Mesodermal cell (in vitro differentiated cells): ENCODE results near the gene GCAT.

Experiments
- H3K27ac ChIP-seq: 2 replicates; pipeline ENCODE4 v1.7.0; 2013; ENCODE audit warnings: mild to moderate bottlenecking, low read depth, low read length, moderate library complexity; ENCODE audit not compliant: severe bottlenecking
- H3K36me3 ChIP-seq: 2 replicates; pipeline ENCODE4 v1.7.1; 2013; ENCODE audit warnings: mild to moderate bottlenecking, low read length, moderate library complexity; ENCODE audit not compliant: control insufficient read depth, insufficient read depth
- H3K4me1 ChIP-seq: one replicate; pipeline ENCODE4 v1.7.1; 2013; ENCODE audit warnings: mild to moderate bottlenecking, low read length; ENCODE audit not compliant: insufficient read depth, control insufficient read depth, poor library complexity, severe bottlenecking
- H3K4me3 ChIP-seq: 2 replicates; pipeline ENCODE4 v1.7.0; 2013; ENCODE audit warnings: low read length, control low read depth, mild to moderate bottlenecking; ENCODE audit not compliant: insufficient read depth, poor library complexity, severe bottlenecking; ENCODE audit errors: extremely low read depth
- H3K9me3 ChIP-seq: 2 replicates; pipeline ENCODE4 v1.7.1; 2013; ENCODE audit warnings: mild to moderate bottlenecking, low read length, moderate library complexity; ENCODE audit not compliant: control insufficient read depth
- WGBS, 2 experiments: methylation state at CpG; one replicate each; pipeline ENCODE4 v1.1.5; 2013; ENCODE audit warnings: missing lambda C conversion rate in 2 of 2; ENCODE audit not compliant: insufficient coverage in 2 of 2; 5-methylcytosine and 5-hydroxymethylcytosine counted together

GCAT gene

GRCh38 chr22:37768273-37768672 lies 39.5 kb upstream of the GCAT start:
- H3K36me3 ChIP-seq: peaks cover 70% of the 10 kb centered on the region
- H3K4me1 ChIP-seq: no peaks in the 10 kb centered on the region
- WGBS, 2 experiments: 100% methylated on average over 3 of the region's 3 CpGs

GRCh38 chr22:37769056-37769455 lies 38.7 kb upstream of the GCAT start:
- Histone ChIP-seq H3K4me3 (no peak overlapping the region), H3K9me3 (no peaks in the 10 kb centered on the region), H3K4me1 (no peaks in the 10 kb centered on the region), H3K36me3 (peaks cover 71% of the 10 kb centered on the region), H3K27ac (no peak overlapping the region)
- WGBS, 2 experiments: 96 to 99% methylated on average over 22 to 24 of the region's 24 CpGs

More at GRCh38 chr22:37768273-37768672, 39.5 kb upstream of the GCAT start:
- Histone ChIP-seq H3K27ac (no peak overlapping the region), H3K9me3 (no peaks in the 10 kb centered on the region), H3K4me3 (no peak overlapping the region)

GRCh38 chr22:37771081-37771480 lies 36.7 kb upstream of the GCAT start:
- 71 to 94% methylated on average over 3 to 4 of the region's 4 CpGs for WGBS, 2 experiments
- Histone ChIP-seq H3K4me3 (no peak overlapping the region), H3K36me3 (peaks cover 61% of the 10 kb centered on the region), H3K9me3 (no peaks in the 10 kb centered on the region), H3K4me1 (no peaks in the 10 kb centered on the region), H3K27ac (no peak overlapping the region)

- Histone ChIP-seq H3K9me3 (no peaks in the 10 kb centered on the region), H3K36me3 (peaks cover 57% of the 10 kb centered on the region), H3K4me3 (no peak overlapping the region), H3K27ac (no peak overlapping the region), H3K4me1 (no peaks in the 10 kb centered on the region)
- WGBS, 2 experiments: 91 to 96% methylated on average over 16 to 17 of the region's 17 CpGs
Measured at GRCh38 chr22:37771702-37772427, 35.9 kb upstream of the GCAT start.

- Histone ChIP-seq H3K4me1 (no peaks in the 10 kb centered on the region), H3K9me3 (no peaks in the 10 kb centered on the region), H3K4me3 (no peak overlapping the region), H3K27ac (no peak overlapping the region), H3K36me3 (peaks cover 42% of the 10 kb centered on the region)
- 100% methylated on average over 2 to 3 of the region's 3 CpGs for whole genome bisulfite sequencing, 2 experiments
Measured at GRCh38 chr22:37774728-37775127, 33.0 kb upstream of the GCAT start.

- peaks cover 33% of the 10 kb centered on the region for H3K36me3 ChIP-seq
- no peaks in the 10 kb centered on the region for H3K4me1 ChIP-seq
- H3K9me3 ChIP-seq: no peaks in the 10 kb centered on the region
- WGBS, 2 experiments: 87 to 94% methylated on average over 12 to 14 of the region's 17 CpGs
- no peak overlapping the region for H3K27ac ChIP-seq
- H3K4me3 ChIP-seq: no peak overlapping the region
Measured at GRCh38 chr22:37775785-37776638, 31.7 kb upstream of the GCAT start.

- Histone ChIP-seq H3K4me3 (no peak overlapping the region), H3K27ac (no peak overlapping the region), H3K9me3 (no peaks in the 10 kb centered on the region), H3K36me3 (peaks cover 27% of the 10 kb centered on the region), H3K4me1 (no peaks in the 10 kb centered on the region)
- WGBS, 2 experiments: 91 to 92% methylated on average over 9 to 10 of the region's 10 CpGs
Measured at GRCh38 chr22:37776639-37777005, 31.1 kb upstream of the GCAT start.

- WGBS, 2 experiments: 71 to 76% methylated on average over 9 to 10 of the region's 11 CpGs
- H3K4me1 ChIP-seq: no peaks in the 10 kb centered on the region
- H3K4me3 ChIP-seq: no peak overlapping the region
- no peaks in the 10 kb centered on the region for H3K9me3 ChIP-seq
- peaks cover 21% of the 10 kb centered on the region for H3K36me3 ChIP-seq
- H3K27ac ChIP-seq: no peak overlapping the region
Measured at GRCh38 chr22:37777122-37777687, 30.5 kb upstream of the GCAT start.

- Histone ChIP-seq H3K4me1 (no peaks in the 10 kb centered on the region), H3K9me3 (no peaks in the 10 kb centered on the region), H3K27ac (no peak overlapping the region), H3K36me3 (peaks cover 10% of the 10 kb centered on the region), H3K4me3 (no peak overlapping the region)
- 92 to 97% methylated on average over 8 to 9 of the region's 10 CpGs for WGBS, 2 experiments
Measured at GRCh38 chr22:37778370-37779009, 29.2 kb upstream of the GCAT start.

- Histone ChIP-seq H3K4me3 (no peak overlapping the region), H3K9me3 (no peaks in the 10 kb centered on the region), H3K4me1 (no peaks in the 10 kb centered on the region), H3K36me3 (no peaks in the 10 kb centered on the region), H3K27ac (no peak overlapping the region)
- WGBS, 2 experiments: 81 to 85% methylated on average over 10 to 13 of the region's 13 CpGs
Measured at GRCh38 chr22:37781434-37782059, 26.2 kb upstream of the GCAT start.
